DOHH2 (cell line): ENCODE data around the gene ZBTB16.

ENCODE experiments used
- CTCF ChIP-seq: fragments of 200-600 bp; sonication (generic); IDR thresholded peaks from one replicate; pipeline ENCODE4 v1.5.1; 2014; ENCODE audit warnings: antibody characterized with exemption, mild to moderate bottlenecking, low read depth, low read length; ENCODE audit not compliant: poor library complexity, severe bottlenecking
- EZH2phosphoT487 ChIP-seq: fragments of 200-600 bp; sonication (generic); IDR thresholded peaks from 2 replicates; pipeline ENCODE4 v1.6.1; 2017; ENCODE audit warnings: borderline replicate concordance, mild to moderate bottlenecking, antibody characterized with exemption, low read length, moderate library complexity, mixed read lengths

GRCh38 chr11:114066046-114066648 lies 6.6 kb downstream of the ZBTB16 start:
- no peak for TF ChIP-seq CTCF
- TF ChIP-seq EZH2phosphoT487: no peak
